Uterus (tissue), 2 donors: ENCODE results near the gene TDRD10.

Source experiments
- CTCF ChIP-seq, 4 experiments: fragments of 200-600 bp in 2 of 4; fragments of 450-650 bp in 2 of 4; sonication (generic) in 2 of 4; IDR thresholded peaks; one replicate each; pipeline ENCODE4 v1.5.1; 2016 to 2019; ENCODE audit warnings: antibody characterized with exemption in 4 of 4, mild to moderate bottlenecking in 2 of 4, moderate library complexity in 1 of 4
- POLR2A ChIP-seq, 2 donors: fragments of 450-650 bp; IDR thresholded peaks; one replicate each; pipeline ENCODE4 v1.6.1; 2016; ENCODE audit warnings: antibody characterized with exemption in 2 of 2, mild to moderate bottlenecking in 1 of 2, moderate library complexity in 1 of 2

- no peak for TF ChIP-seq CTCF (IDR thresholded peaks at IDR 0.05)
- TF ChIP-seq POLR2A (IDR thresholded peaks at IDR 0.05), result no peak
Observed at GRCh38 chr1:154512760-154513159, 10.7 kb downstream of the TDRD10 start.
